Right atrium auricular region (tissue), 2 donors: ENCODE data around the gene CYYR1. TPM values are rescaled to one million over a fixed set of nuclear protein-coding genes. Genes with fewer than 3 reads are reported as not detected.

ENCODE experiments used
- DNase-seq: peaks from one replicate; pipeline ENCODE4 v3.0.0-alpha.2; 2019; ENCODE audit warnings: low spot score
- H3K27ac ChIP-seq, 2 donors: fragments of 200-600 bp; sonication (generic); 1 replicate in 1 of 2; 2 replicates in 1 of 2; pipeline ENCODE4 v1.5.1; 2016 to 2019
- H3K27me3 ChIP-seq, 2 donors: fragments of 200-600 bp; sonication (generic); one replicate each; pipeline versions ENCODE4 v1.5.1 to v1.6.0; 2017 to 2019
- H3K36me3 ChIP-seq: fragments of 200-600 bp; sonication (generic); one replicate; pipeline ENCODE4 v1.5.1; 2016
- H3K4me1 ChIP-seq, 2 donors: fragments of 200-600 bp; sonication (generic); one replicate each; pipeline versions ENCODE4 v1.5.1 to v1.6.0; 2017 to 2019
- H3K4me3 ChIP-seq, 2 donors: fragments of 200-600 bp; sonication (generic); 1 replicate in 1 of 2; 2 replicates in 1 of 2; pipeline ENCODE4 v1.5.1; 2017 to 2019; ENCODE audit warnings: mild to moderate bottlenecking in 1 of 2, moderate library complexity in 1 of 2
- H3K9me3 ChIP-seq, 2 donors: fragments of 200-600 bp; sonication (generic); one replicate each; pipeline ENCODE4 v1.5.1; 2019
- CTCF ChIP-seq, 2 donors: fragments of 200-600 bp; sonication (generic); IDR thresholded peaks; one replicate each; pipeline ENCODE4 v1.5.1; 2019; ENCODE audit warnings: antibody characterized with exemption in 2 of 2
- total RNA-seq, 2 donors: library from RNA; depleted of rRNA; stranded (reverse); fragments of >200 nt; gene quantifications; one replicate each; pipeline ENCODE4 v1.1.0, GENCODE V29; 2016

Gene CYYR1
- total RNA-seq, 2 donors from 2014 or later = 9.6 to 36.7 TPM

GRCh38 chr21:26437326-26438009 lies 135.6 kb downstream of the CYYR1 start:
- Histone ChIP-seq H3K27ac (no peak overlapping the region), H3K9me3 (no peaks in the 10 kb centered on the region), H3K4me3 (no peak overlapping the region), H3K27me3 (no peaks in the 10 kb centered on the region), H3K36me3 (no peaks in the 10 kb centered on the region), H3K4me1 (no peaks in the 10 kb centered on the region)
- no peak for DNase-seq
- TF ChIP-seq CTCF (IDR thresholded peaks at IDR 0.05) = no peak

DNA sequence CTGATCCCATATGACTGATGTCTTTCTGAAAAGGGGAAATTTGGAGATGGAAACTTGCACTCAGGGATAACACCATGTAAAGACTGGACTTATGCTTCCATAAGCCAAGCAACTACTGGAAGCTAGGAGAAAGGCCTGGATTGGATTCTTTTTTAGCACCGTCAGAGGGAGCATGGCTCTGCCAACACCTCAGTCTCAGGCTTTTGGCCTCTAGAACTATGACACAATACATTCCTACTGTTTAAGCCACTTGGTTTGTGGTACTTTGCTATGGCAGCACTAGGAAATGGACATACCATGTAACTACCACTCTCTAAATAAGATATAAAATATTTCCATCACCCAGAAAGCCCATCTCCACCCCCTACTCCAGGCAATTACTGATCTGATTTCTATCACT lies 139.7 kb downstream of the CYYR1 start:
- no peaks in the 10 kb centered on the region for H3K4me1 ChIP-seq
- H3K9me3 ChIP-seq = no peaks in the 10 kb centered on the region
- H3K27me3 ChIP-seq = no peaks in the 10 kb centered on the region
- no peaks in the 10 kb centered on the region for H3K36me3 ChIP-seq
- no peak for TF ChIP-seq CTCF (IDR thresholded peaks at IDR 0.05)
- H3K27ac ChIP-seq = no peak overlapping the region
- no peak overlapping the region for H3K4me3 ChIP-seq
- no peak for DNase-seq

DNA sequence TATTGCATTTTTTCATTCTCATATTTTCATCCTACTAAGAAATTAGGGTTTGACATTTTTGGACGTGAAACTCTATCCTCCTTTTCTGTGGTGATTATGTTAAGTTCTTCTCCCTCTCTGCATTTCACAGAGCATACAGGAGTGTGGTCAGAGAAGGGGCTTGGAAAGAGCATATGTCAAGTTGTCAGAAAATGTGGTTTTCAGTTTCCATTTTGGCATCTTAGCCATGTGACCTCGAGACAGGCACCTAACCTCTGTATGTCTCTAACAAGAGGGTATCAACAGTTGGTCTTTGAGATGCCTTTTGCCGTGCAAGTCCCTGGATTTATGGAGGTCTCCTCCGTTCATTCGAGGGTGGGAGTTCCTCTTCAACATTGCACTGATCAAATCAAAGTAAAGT lies 140.7 kb downstream of the CYYR1 start:
- DNase-seq = no peak

DNA sequence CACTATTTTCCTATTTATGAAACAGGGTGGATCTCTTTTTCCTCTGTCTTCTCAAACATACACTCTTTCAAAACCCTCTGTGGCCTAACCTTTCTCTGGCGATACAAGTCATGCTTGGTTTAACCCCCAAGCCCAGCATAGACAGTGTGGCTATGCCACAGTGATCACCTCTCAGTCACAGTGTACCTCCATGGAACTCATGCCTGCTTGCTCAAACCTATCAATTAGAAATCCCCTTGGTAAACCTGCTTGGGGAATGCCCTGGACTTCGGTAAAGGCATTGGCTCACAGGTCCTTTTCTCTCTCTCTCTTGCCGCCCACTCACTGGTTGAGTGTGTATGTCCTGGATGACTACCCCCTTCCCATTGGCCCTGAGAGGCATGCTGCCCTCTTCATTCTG lies 147.5 kb downstream of the CYYR1 start:
- no peaks in the 10 kb centered on the region for H3K36me3 ChIP-seq
- no peak for TF ChIP-seq CTCF (IDR thresholded peaks at IDR 0.05)
- H3K9me3 ChIP-seq = no peaks in the 10 kb centered on the region
- no peak overlapping the region for H3K27ac ChIP-seq
- no peaks in the 10 kb centered on the region for H3K4me1 ChIP-seq
- H3K4me3 ChIP-seq = no peak overlapping the region
- H3K27me3 ChIP-seq = no peaks in the 10 kb centered on the region
- DNase-seq = no peak

More for the DNA sequence above, 140.7 kb downstream of the CYYR1 start:
- no peaks in the 10 kb centered on the region for H3K4me1 ChIP-seq
- no peaks in the 10 kb centered on the region for H3K36me3 ChIP-seq
- no peak overlapping the region for H3K4me3 ChIP-seq
- TF ChIP-seq CTCF (IDR thresholded peaks at IDR 0.05) = no peak
- H3K27ac ChIP-seq = no peak overlapping the region
- H3K9me3 ChIP-seq = no peaks in the 10 kb centered on the region
- H3K27me3 ChIP-seq = no peaks in the 10 kb centered on the region

- Histone ChIP-seq H3K27ac (no peak overlapping the region), H3K4me3 (no peak overlapping the region), H3K9me3 (no peaks in the 10 kb centered on the region), H3K36me3 (no peaks in the 10 kb centered on the region), H3K4me1 (no peaks in the 10 kb centered on the region), H3K27me3 (no peaks in the 10 kb centered on the region)
- no peak for TF ChIP-seq CTCF (IDR thresholded peaks at IDR 0.05)
- DNase-seq = no peak
Measured at GRCh38 chr21:26423511-26423910, 149.6 kb downstream of the CYYR1 start.

DNA sequence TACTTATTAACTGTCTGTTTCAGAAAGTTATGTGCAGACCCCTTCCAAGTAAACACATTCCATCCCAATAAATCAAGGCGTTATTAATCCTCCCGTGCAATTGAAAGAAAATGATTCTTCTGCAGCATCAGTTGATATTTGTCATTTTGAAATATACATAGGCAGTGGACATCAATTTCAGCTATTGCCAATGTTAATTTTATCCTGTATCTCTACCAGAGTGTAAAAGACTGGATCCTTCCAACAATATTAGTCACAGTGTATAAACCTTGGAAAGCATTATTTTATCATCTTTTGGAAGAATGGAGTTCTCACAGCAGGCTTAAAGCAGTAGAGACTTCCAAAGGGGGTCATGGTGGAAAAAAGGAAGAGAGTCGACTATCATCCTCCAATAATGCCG lies 150.4 kb downstream of the CYYR1 start:
- H3K4me1 ChIP-seq = no peaks in the 10 kb centered on the region

More for the DNA sequence above, 150.4 kb downstream of the CYYR1 start:
- Histone ChIP-seq H3K9me3 (no peaks in the 10 kb centered on the region), H3K27me3 (no peaks in the 10 kb centered on the region), H3K27ac (no peak overlapping the region), H3K36me3 (no peaks in the 10 kb centered on the region), H3K4me3 (no peak overlapping the region)
- no peak for TF ChIP-seq CTCF (IDR thresholded peaks at IDR 0.05)
- DNase-seq = no peak
